Neural progenitor cell (in vitro differentiated cells): ENCODE results near the gene PFN1.

Source experiments
- EZH2 ChIP-seq: fragments of 200-600 bp; sonication (generic); IDR thresholded peaks from 2 replicates; pipeline ENCODE4 v1.6.1; 2017; ENCODE audit warnings: antibody characterized with exemption, mild to moderate bottlenecking, moderate library complexity
- EZH2phosphoT487 ChIP-seq: fragments of 200-600 bp; sonication (generic); IDR thresholded peaks from 2 replicates; pipeline ENCODE4 v1.6.1; 2017; ENCODE audit warnings: antibody characterized with exemption
- TF ChIP-seq, protein P1 (sequence below): fragments of 200-600 bp; sonication (generic); IDR thresholded peaks from 2 replicates; pipeline ENCODE4 v1.5.1; 2017; ENCODE audit warnings: antibody characterized with exemption, mild to moderate bottlenecking

DNA sequence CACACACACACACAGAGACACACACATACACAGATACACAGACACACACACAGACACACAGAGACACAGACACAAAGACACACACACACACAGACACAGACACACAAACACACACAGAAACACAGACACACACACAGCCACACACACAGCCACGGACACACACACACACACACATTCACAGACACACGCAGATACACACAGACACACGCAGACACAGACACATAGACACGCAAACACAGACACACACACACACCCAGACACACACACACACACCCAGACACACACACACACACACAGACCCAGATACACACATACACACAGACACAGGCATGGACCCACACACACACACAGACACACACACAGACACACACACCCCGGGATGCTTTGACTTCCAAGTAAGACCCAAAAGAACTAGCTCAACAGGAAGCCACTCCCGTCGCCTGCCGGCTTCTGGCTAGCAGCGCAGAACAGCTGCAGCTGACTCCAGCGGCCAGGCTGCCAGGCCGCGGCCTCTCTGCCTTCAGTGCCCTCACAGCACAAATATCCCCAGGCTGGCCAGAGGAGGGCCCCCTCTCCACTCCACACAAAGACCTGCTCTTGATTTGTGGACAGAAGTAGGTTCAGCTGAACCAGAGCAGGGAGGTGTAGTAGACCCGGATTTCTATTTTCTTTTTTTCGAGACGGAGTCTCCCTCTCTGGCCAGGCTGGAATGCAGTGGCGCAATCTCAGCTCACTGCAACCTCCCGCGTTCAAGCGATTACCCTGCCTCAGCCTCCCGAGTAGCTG lies 39.4 kb downstream of the PFN1 start:
- TF ChIP-seq, protein P1, sequence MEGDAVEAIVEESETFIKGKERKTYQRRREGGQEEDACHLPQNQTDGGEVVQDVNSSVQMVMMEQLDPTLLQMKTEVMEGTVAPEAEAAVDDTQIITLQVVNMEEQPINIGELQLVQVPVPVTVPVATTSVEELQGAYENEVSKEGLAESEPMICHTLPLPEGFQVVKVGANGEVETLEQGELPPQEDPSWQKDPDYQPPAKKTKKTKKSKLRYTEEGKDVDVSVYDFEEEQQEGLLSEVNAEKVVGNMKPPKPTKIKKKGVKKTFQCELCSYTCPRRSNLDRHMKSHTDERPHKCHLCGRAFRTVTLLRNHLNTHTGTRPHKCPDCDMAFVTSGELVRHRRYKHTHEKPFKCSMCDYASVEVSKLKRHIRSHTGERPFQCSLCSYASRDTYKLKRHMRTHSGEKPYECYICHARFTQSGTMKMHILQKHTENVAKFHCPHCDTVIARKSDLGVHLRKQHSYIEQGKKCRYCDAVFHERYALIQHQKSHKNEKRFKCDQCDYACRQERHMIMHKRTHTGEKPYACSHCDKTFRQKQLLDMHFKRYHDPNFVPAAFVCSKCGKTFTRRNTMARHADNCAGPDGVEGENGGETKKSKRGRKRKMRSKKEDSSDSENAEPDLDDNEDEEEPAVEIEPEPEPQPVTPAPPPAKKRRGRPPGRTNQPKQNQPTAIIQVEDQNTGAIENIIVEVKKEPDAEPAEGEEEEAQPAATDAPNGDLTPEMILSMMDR = peak; percentile 83
- TF ChIP-seq EZH2 = peak; percentile 26
- no peak for TF ChIP-seq EZH2phosphoT487
